IMR-90 (cell line): ENCODE results near the gene METAP2.

Experiments
- CHD1 ChIP-seq: IDR thresholded peaks from 2 replicates; pipeline ENCODE4 v1.6.1; 2012; ENCODE audit warnings: low read depth, low read length, improper control_type of control experiment
- CTCF ChIP-seq: conservative IDR thresholded peaks from 2 replicates; pipeline ENCODE4 v1.5.1; 2012; ENCODE audit warnings: mild to moderate bottlenecking, low read depth, low read length, improper control_type of control experiment
- ELK1 ChIP-seq: fragments of 150-350 bp; IDR thresholded peaks from 2 replicates; pipeline ENCODE4 v1.6.1; 2016; ENCODE audit warnings: low read depth, mild to moderate bottlenecking, low read length, moderate library complexity, borderline replicate concordance
- FOS ChIP-seq: fragments of 150-350 bp; IDR thresholded peaks from 2 replicates; pipeline ENCODE4 v1.6.1; 2016; ENCODE audit warnings: low read depth, low read length
- NFE2L2 ChIP-seq: fragments of 150-350 bp; IDR thresholded peaks from 2 replicates; pipeline ENCODE4 v1.6.1; 2016; ENCODE audit warnings: low read depth, mild to moderate bottlenecking, low read length
- POLR2A ChIP-seq: IDR thresholded peaks from 2 replicates; pipeline ENCODE4 v1.6.1; 2012; ENCODE audit warnings: mild to moderate bottlenecking, low read depth, low read length
- RAD21 ChIP-seq: IDR thresholded peaks from 2 replicates; pipeline ENCODE4 v1.6.1; 2012; ENCODE audit warnings: low read length, improper control_type of control experiment
- RCOR1 ChIP-seq: IDR thresholded peaks from 2 replicates; pipeline ENCODE4 v1.6.1; 2012; ENCODE audit warnings: mild to moderate bottlenecking, low read length, improper control_type of control experiment; ENCODE audit not compliant: insufficient replicate concordance
- RFX5 ChIP-seq: IDR thresholded peaks from 2 replicates; pipeline ENCODE4 v1.8.0; 2012; ENCODE audit warnings: low read depth, mild to moderate bottlenecking, low read length, moderate library complexity
- SMC3 ChIP-seq: fragments of 150-350 bp; IDR thresholded peaks from 2 replicates; pipeline ENCODE4 v1.6.1; 2016; ENCODE audit warnings: low read depth, mild to moderate bottlenecking, antibody characterized with exemption, low read length, moderate library complexity

GRCh38 chr12:95424271-95424994 lies 49.5 kb upstream of the METAP2 start:
- no peak for TF ChIP-seq POLR2A
- no peak for TF ChIP-seq CTCF
- no peak for TF ChIP-seq CHD1
- no peak for TF ChIP-seq ELK1
- no peak for TF ChIP-seq FOS
- TF ChIP-seq RFX5, result no peak
- no peak for TF ChIP-seq SMC3
- TF ChIP-seq RAD21, result no peak
- no peak for TF ChIP-seq NFE2L2
- no peak for TF ChIP-seq RCOR1
